HG03457 (cell line): ENCODE results near the gene PRRG4.
"Not testable (repeated sequence)": the region's sequence is repeated elsewhere in the genome, so short reads cannot be mapped to it uniquely, and the experiment has no call there.

Source experiments
- ATAC-seq: cut with Tn5 transposase; IDR thresholded peaks from one replicate; pipeline ENCODE4 v1.9.1; 2021; ENCODE audit warnings: moderate number of reproducible peaks; ENCODE audit not compliant: unreplicated experiment

Gene PRRG4

GRCh38 chr11:32884770-32885384 is 55.1 kb downstream of the PRRG4 start:
- no peak for ATAC-seq

DNA sequence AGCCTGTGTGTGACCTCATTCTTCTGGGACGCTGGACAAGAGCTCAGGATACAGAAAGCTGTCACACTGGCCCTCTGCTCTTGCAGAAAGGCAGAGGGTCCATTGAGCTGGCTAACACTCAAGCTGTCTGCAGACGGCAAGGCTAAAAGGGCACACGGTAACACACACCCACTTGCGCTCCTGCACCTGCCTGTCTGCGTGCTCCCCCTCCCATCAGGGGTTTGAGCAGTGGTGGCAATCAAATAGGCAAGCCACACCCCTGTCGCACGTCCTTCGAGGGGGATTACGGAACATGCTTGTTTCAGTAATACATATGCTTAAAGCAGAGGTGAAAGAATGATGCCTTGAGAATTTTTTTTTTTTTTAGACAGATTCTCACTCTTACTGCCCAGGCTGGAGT is 55.8 kb downstream of the PRRG4 start:
- ATAC-seq, result no peak

DNA sequence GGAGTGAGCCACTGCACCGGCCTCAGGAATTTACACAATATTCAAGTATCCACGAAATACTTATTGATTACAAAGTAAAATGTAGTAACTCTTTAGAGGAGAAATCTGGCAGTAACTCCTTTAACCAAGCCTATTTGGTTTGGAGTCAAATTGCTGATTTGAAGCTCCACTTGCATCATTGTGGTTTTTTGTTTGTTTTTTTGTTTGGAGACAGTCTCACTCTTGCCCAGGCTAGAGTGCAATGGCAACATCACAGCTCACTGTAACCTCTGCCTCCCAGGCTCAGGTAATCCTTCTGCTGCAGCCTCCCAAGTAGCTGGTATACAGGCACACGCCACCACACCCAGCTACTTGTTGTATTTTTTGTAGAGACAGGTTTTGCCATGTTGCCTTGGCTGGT is 56.5 kb downstream of the PRRG4 start:
- no peak for ATAC-seq

GRCh38 chr11:32887707-32888383 is 58.1 kb downstream of the PRRG4 start:
- ATAC-seq, result not testable (repeated sequence)

DNA sequence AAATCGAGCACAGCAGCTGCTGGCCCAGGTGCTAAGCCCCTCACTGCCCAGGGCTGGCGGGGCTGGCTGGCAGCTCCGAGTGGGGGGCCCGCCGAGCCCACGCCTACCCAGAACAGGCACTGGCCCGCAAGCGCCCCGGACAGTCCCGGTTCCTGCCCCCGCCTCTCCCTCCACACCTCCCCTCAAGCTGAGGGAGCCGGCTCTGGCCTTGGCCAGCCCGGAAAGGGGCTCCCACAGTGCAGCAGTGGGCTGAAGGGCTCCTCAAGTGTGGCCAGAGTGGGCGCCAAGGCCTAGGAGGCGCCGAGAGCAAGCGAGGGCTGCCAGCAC is 58.6 kb downstream of the PRRG4 start:
- ATAC-seq, result not testable (repeated sequence)

DNA sequence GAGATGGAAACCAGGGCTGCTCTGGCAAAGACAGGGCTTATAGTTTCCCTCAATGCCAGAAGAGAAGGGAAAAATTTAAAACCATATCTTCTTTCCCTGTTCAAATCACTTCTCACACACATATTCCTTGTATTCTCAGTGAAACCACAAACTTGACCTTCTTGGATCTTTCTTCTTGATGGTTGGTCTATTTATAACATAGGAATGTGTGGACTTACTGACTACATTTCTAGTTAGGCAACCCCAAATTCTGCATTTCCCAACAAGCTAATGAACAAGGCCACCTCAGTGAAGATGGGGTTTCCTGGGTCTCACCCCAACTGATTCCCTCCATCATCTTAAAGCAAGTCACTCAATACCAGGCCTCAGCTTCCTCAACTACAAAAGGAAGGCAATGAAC is 59.1 kb downstream of the PRRG4 start:
- ATAC-seq, result no peak

- ATAC-seq, result no peak
Observed at GRCh38 chr11:32890843-32891656, 61.3 kb downstream of the PRRG4 start.

GRCh38 chr11:32891657-32892354 is 62.1 kb downstream of the PRRG4 start:
- no peak for ATAC-seq

DNA sequence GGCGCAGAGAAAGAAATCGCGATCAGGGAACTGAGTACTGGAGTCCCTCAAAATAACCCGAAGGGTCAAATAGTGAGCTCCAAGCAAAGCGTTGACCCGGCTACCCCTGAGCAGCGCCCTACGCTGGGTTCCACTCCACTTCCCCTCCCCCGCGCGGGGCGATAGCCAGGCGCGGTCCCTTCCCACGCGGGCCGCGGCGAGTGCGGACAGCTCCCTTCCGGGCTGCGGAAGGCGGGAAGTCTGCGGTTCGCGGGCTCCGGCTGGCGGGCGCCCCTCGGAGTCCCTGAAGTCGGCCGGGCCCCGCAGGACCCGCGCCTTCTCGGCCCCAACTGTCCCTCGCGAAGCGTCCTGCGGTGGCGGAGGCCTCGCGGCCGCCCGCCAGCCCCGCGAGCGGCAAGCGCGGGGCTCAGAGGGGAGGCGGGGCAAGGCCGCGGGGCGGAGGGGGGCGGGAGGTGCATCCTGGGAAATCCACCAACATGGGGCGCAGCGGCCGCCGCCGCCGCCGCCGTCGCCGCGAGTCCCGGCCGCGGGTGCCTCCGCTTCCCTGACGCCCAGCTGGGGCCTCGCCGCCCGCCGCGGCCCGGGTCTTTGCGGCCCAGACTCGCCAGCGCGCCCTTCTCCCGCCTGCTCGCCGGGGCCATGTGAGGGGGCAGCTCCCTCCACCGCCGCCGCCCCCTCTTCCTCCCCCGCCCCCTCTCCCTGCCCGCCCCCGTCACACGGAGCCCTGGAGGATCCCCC is 62.8 kb downstream of the PRRG4 start, which contains the start of gene QSER1:
TSS of gene QSER1 (plus strand) at position 457 of the 738 bp plus-strand sequence. CDS start 315 bp downstream, outside the sequence.
- ATAC-seq, result peak; percentile 41

GRCh38 chr11:32893093-32893342 is 63.3 kb downstream of the PRRG4 start:
- no peak for ATAC-seq

DNA sequence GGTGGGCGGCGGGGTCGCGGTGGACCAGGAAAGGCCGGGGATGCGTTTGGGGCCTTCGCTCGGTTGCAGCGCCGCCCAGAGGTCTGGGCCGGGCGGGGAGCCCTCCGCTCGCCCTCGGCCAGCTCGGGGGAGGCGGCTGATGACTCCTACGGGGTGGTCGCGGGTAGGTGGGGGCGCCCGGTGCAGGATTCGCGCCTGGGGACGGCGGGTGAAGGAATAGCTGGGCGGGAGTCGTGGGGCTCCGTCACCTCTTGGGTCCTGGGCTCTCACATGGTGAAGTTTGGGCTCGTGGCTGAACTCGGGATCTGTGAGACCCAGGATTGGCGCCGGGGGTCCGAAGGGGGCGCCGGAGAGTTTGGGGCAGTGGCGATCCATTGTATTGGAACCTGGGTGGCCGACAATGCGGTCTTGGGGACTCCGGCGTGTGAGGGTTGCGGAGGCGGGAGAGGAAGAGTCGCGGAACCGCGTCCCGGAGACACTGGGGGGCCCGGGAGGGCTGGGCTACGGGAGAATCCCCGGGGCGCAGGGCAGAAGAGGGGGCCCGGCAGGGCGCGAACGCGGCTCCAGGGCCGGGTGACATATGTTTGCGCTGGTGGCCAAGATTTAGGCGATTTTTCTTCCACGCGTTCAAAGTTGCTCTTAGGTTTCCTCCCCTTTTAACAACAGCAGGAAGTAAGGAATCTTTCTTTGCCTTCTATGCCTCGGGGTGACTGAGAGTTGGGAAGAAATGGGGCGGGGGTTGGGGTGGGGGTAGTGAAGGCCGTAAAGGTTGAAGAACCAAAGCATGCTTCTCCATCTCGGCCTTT is 63.8 kb downstream of the PRRG4 start:
- peak; percentile 20 for ATAC-seq

- ATAC-seq, result no peak
Observed at GRCh38 chr11:32894149-32894827, 64.6 kb downstream of the PRRG4 start.

DNA sequence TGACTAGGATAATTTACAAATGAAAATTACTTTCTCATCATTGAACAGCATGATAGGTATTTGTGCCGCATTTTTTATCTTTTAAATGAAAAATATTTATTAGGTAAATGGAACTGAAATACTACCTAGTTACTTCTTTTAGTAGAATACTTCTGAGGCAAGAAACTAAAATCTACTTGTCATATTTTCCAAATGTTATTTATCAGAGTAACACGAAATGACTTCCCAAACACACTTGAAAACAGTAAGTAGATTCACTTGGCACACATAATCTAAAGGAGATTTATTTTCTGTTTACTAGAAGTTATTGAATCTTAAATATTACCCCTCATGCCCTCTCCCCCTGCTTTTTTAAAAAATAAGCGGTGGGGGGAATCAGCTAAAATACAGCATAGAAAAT is 65.2 kb downstream of the PRRG4 start:
- no peak for ATAC-seq

- ATAC-seq, result no peak
Observed at GRCh38 chr11:32895471-32895870, 65.7 kb downstream of the PRRG4 start.

GRCh38 chr11:32897103-32897502 is 67.4 kb downstream of the PRRG4 start:
- ATAC-seq, result no peak

- no peak for ATAC-seq
Observed at GRCh38 chr11:32899438-32899837, 69.7 kb downstream of the PRRG4 start.

- ATAC-seq, result no peak
Observed at GRCh38 chr11:32902089-32902665, 72.5 kb downstream of the PRRG4 start.

DNA sequence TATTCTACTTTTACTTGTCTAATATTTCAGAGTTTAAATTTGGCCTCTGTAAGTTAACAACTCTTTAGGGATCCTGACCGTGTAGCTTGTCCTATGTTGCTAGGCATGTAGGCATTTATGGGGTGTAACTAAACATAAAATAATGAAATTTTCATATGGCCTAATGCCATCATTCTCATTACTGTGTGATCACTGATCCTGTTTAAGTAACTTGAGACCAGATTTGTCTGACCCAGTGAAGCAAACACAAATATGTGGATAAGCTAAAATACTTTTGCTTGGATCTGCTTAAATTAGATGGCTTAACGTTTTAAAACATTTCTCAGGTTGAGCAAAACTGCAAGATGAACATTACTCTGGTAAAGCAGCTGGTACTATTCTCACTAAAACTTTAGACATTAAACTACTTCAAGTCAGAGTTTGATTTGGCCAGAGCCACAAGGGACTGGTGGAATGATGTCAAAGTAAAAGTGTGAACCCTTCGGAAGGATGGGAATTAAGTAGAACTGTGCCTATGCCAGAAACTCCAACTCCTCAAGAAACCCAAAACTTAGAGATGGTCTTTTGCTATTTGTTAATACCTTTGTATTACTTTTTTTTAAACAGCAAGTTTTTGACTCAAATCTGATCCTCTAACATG is 75.4 kb downstream of the PRRG4 start:
- ATAC-seq, result no peak
